HEK293 (cell line): Measurements from ENCODE around the gene C16orf92.
A peak's percentile ranks its signal among the peaks of the same experiment; 100 is the strongest.

Experiments used
- CTCF ChIA-PET: fragments of 350-600 bp; formaldehyde crosslinking; extraction: SDS; loops from one replicate; lab custom pipeline; 2021; ENCODE audit warnings: antibody characterized with exemption; lab: Yijun Ruan, JAX
- POLR2A ChIA-PET: fragments of 300-600 bp; formaldehyde crosslinking; extraction: SDS; loops from one replicate; lab custom pipeline; 2020; ENCODE audit warnings: antibody characterized with exemption, inconsistent platforms; lab: Yijun Ruan, JAX
- H3K27ac ChIP-seq: fragments of 200-500 bp; sonication (Bioruptor generic); 2 replicates; pipeline ENCODE4 v1.5.1; 2014; ENCODE audit warnings: low read depth, low read length, control low read depth, inconsistent platforms; ENCODE audit errors: extremely low read depth
- H3K36me3 ChIP-seq, 2 experiments: fragments of 200-500 bp in 1 of 2; sonication (Bioruptor generic) in 1 of 2; 1 replicate in 1 of 2; 2 replicates in 1 of 2; pipeline ENCODE4 v1.5.1; 2014 to 2017; ENCODE audit warnings: inconsistent platforms in 2 of 2, low read length in 2 of 2; ENCODE audit not compliant: control insufficient read depth in 2 of 2, insufficient read depth in 1 of 2
- H3K4me1 ChIP-seq: fragments of 200-500 bp; sonication (Bioruptor generic); 2 replicates; pipeline ENCODE4 v1.5.1; 2014; ENCODE audit warnings: mild to moderate bottlenecking, low read length, inconsistent platforms; ENCODE audit not compliant: control insufficient read depth, insufficient read depth
- H3K4me3 ChIP-seq: 2 replicates; pipeline ENCODE4 v1.5.1; 2011; ENCODE audit warnings: low read depth, mild to moderate bottlenecking, control low read depth, low read length, moderate library complexity
- H3K9me3 ChIP-seq: fragments of 200-500 bp; sonication (Bioruptor generic); 2 replicates; pipeline ENCODE4 v1.5.1; 2014; ENCODE audit warnings: low read depth, low read length, inconsistent platforms; ENCODE audit not compliant: control insufficient read depth, insufficient read depth
- PATZ1 ChIP-seq: fragments of 450-650 bp; formaldehyde crosslinking; IDR thresholded peaks from 2 replicates; pipeline ENCODE4 v1.5.1; 2016; ENCODE audit warnings: missing biosample characterization, missing genetic modification characterization
- YY1 ChIP-seq: fragments of 450-650 bp; formaldehyde crosslinking; IDR thresholded peaks from 2 replicates; pipeline ENCODE4 v1.5.1; 2018; ENCODE audit warnings: missing biosample characterization, missing genetic modification characterization
- ZNF10 ChIP-seq: fragments of 450-650 bp; formaldehyde crosslinking; IDR thresholded peaks from 2 replicates; pipeline ENCODE4 v1.5.1; 2017; ENCODE audit warnings: missing biosample characterization, missing genetic modification characterization
- ZNF2 ChIP-seq: fragments of 450-650 bp; formaldehyde crosslinking; IDR thresholded peaks from 2 replicates; pipeline ENCODE4 v1.5.1; 2016; ENCODE audit warnings: missing biosample characterization, missing genetic modification characterization
- ZNF280C ChIP-seq: fragments of 450-650 bp; formaldehyde crosslinking; IDR thresholded peaks from 2 replicates; pipeline ENCODE4 v1.5.1; 2016; ENCODE audit warnings: missing biosample characterization, missing genetic modification characterization
- ZNF311 ChIP-seq: fragments of 450-650 bp; formaldehyde crosslinking; IDR thresholded peaks from 2 replicates; pipeline ENCODE4 v1.5.1; 2017; ENCODE audit warnings: missing biosample characterization, missing genetic modification characterization, borderline replicate concordance
- ZNF423 ChIP-seq: fragments of 450-650 bp; formaldehyde crosslinking; IDR thresholded peaks from 2 replicates; pipeline ENCODE4 v1.5.1; 2016; ENCODE audit warnings: missing biosample characterization, missing genetic modification characterization
- ZNF521 ChIP-seq: fragments of 450-650 bp; formaldehyde crosslinking; IDR thresholded peaks from 2 replicates; pipeline ENCODE4 v1.5.1; 2017; ENCODE audit warnings: missing biosample characterization, mild to moderate bottlenecking, missing genetic modification characterization
- ZNF549 ChIP-seq: fragments of 450-650 bp; IDR thresholded peaks from 2 replicates; pipeline ENCODE4 v1.5.1; 2018; ENCODE audit warnings: missing biosample characterization, missing genetic modification characterization, mild to moderate bottlenecking, inconsistent platforms, moderate library complexity
- ZNF558 ChIP-seq: fragments of 450-650 bp; formaldehyde crosslinking; IDR thresholded peaks from 2 replicates; pipeline ENCODE4 v1.5.1; 2016; ENCODE audit warnings: missing biosample characterization, missing genetic modification characterization
- ZNF560 ChIP-seq: fragments of 450-650 bp; formaldehyde crosslinking; IDR thresholded peaks from 2 replicates; pipeline ENCODE4 v1.5.1; 2017; ENCODE audit warnings: missing biosample characterization, missing genetic modification characterization, borderline replicate concordance
- ZNF600 ChIP-seq: fragments of 450-650 bp; formaldehyde crosslinking; IDR thresholded peaks from 2 replicates; pipeline ENCODE4 v1.5.1; 2016; ENCODE audit warnings: missing biosample characterization, missing genetic modification characterization
- ZNF624 ChIP-seq: fragments of 450-650 bp; formaldehyde crosslinking; IDR thresholded peaks from 2 replicates; pipeline ENCODE4 v1.5.1; 2017; ENCODE audit warnings: missing biosample characterization, missing genetic modification characterization
- ZNF629 ChIP-seq: fragments of 450-650 bp; formaldehyde crosslinking; IDR thresholded peaks from 2 replicates; pipeline ENCODE4 v1.5.1; 2017; ENCODE audit warnings: missing biosample characterization, missing genetic modification characterization
- ZNF776 ChIP-seq: fragments of 450-650 bp; formaldehyde crosslinking; IDR thresholded peaks from 2 replicates; pipeline ENCODE4 v1.5.0; 2017; ENCODE audit warnings: missing biosample characterization, missing genetic modification characterization, borderline replicate concordance
- ZNF792 ChIP-seq: fragments of 450-650 bp; formaldehyde crosslinking; IDR thresholded peaks from 2 replicates; pipeline ENCODE4 v1.5.1; 2016; ENCODE audit warnings: missing biosample characterization, missing genetic modification characterization
- ZSCAN23 ChIP-seq: fragments of 450-650 bp; formaldehyde crosslinking; IDR thresholded peaks from 2 replicates; pipeline ENCODE4 v1.5.1; 2016; ENCODE audit warnings: missing biosample characterization, missing genetic modification characterization
- ZSCAN30 ChIP-seq: fragments of 450-650 bp; IDR thresholded peaks from 2 replicates; pipeline ENCODE4 v1.5.1; 2018; ENCODE audit warnings: missing biosample characterization, mild to moderate bottlenecking, missing genetic modification characterization, moderate library complexity
- TF ChIP-seq, protein P1 (sequence below): fragments of 450-650 bp; formaldehyde crosslinking; IDR thresholded peaks from 2 replicates; pipeline ENCODE4 v1.5.1; 2016; ENCODE audit warnings: missing biosample characterization, missing genetic modification characterization
- TF ChIP-seq, protein P2 (sequence below): fragments of 450-650 bp; formaldehyde crosslinking; IDR thresholded peaks from 2 replicates; pipeline ENCODE4 v1.5.1; 2017; ENCODE audit warnings: missing biosample characterization, mild to moderate bottlenecking, missing genetic modification characterization, moderate library complexity
- TF ChIP-seq, protein P3 (sequence below): fragments of 450-650 bp; formaldehyde crosslinking; IDR thresholded peaks from 2 replicates; pipeline ENCODE4 v1.5.1; 2016; ENCODE audit warnings: missing biosample characterization, missing genetic modification characterization

The C16orf92 gene

GRCh38 chr16:30054451-30054850 lies 31.5 kb downstream of the C16orf92 start:
- TF ChIP-seq, protein P1, sequence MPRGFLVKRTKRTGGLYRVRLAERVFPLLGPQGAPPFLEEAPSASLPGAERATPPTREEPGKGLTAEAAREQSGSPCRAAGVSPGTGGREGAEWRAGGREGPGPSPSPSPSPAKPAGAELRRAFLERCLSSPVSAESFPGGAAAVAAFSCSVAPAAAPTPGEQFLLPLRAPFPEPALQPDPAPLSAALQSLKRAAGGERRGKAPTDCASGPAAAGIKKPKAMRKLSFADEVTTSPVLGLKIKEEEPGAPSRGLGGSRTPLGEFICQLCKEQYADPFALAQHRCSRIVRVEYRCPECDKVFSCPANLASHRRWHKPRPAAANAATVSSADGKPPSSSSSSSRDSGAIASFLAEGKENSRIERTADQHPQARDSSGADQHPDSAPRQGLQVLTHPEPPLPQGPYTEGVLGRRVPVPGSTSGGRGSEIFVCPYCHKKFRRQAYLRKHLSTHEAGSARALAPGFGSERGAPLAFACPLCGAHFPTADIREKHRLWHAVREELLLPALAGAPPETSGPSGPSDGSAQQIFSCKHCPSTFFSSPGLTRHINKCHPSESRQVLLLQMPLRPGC (tag by site-specific recombination): 0 out of 2 replicates have a peak, but pooled peaks have one; percentile 12
- TF ChIP-seq ZNF776 (no peak), ZNF560 (no peak), ZNF624 (tag by site-specific recombination) (no peak), ZSCAN23 (tag by site-specific recombination) (no peak)
- ChIA-PET POLR2A (interaction anchor here (0.6 to 6.5 kb wide), 4 partner anchors 10 to 815 kb away, joined by 5 to 66 read pairs (median 6); partner anchors contain the start of gene ALDOA), CTCF (interaction anchor here (0.9 to 2.9 kb wide), 9 partner anchors 9 to 363 kb away, joined by 3 to 25 read pairs (median 6); partner anchors contain the start of gene ALDOA)
- Histone ChIP-seq H3K4me3 (no peak overlapping the region), H3K9me3 (no peaks in the 10 kb centered on the region), H3K36me3 (peaks cover under 1 to 16% of the 10 kb centered on the region in 2 experiments; a peak in 2 of 3 replicates), H3K4me1 (peaks cover 3% of the 10 kb centered on the region; the same call in 1 of the 2 replicates), H3K27ac (no peak overlapping the region)

DNA sequence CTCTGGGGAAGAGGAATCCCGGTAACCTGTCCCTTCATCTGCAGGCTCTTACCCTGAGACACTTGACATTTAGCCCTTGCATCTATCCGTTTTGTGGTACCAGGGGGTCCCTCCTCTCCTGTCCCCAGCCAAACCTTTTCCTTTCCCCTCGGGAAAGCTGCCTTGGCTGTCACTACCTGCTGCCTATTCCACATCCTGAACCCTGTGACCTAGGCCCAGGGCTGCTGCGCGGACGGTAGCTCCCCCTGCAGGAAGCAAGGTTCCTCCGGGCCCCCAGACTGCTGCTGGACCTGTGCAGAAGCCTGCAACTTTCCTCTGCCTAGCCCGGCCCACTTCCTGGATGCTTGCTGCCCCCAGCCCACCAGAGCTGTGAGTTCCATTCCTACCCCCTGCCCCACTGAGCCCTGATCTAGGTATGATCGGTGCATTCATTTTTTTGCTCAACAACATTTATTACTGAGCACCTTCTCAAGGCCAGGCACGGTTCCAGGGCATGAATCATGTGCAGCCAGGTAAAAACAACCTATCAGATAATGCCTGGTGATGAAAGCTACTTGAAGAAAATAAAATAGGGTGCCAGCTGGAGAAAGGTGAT lies 32.1 kb downstream of the C16orf92 start:
- CTCF ChIA-PET: interaction anchor here (0.5 to 2.9 kb wide), 19 partner anchors 8 to 566 kb away, joined by 3 to 25 read pairs (median 4); partner anchors contain the start of genes ALDOA and C16orf92
- no peak overlapping the region for H3K27ac ChIP-seq
- POLR2A ChIA-PET: interaction anchor here (0.6 to 6.5 kb wide), 4 partner anchors 9 to 814 kb away, joined by 3 to 66 read pairs (median 6); partner anchors contain the start of gene ALDOA
- peaks cover 3% of the 10 kb centered on the region; the same call in 1 of the 2 replicates for H3K4me1 ChIP-seq
- H3K36me3 ChIP-seq: peaks cover 3 to 22% of the 10 kb centered on the region in 2 experiments; a peak in 2 of 3 replicates
- H3K9me3 ChIP-seq: no peaks in the 10 kb centered on the region
- no peak overlapping the region for H3K4me3 ChIP-seq
- TF ChIP-seq ZNF600 (tag by site-specific recombination) (peak; percentile 84), YY1 (no peak), ZNF2 (tag by site-specific recombination) (peak; percentile 99), ZNF280C (tag by site-specific recombination) (no peak), ZNF629 (0 out of 2 replicates have a peak, but pooled peaks have one; percentile 21), ZNF521 (tag by site-specific recombination) (no peak), PATZ1 (tag by site-specific recombination) (peak; percentile 81), ZNF311 (tag by site-specific recombination) (no peak), ZNF423 (tag by site-specific recombination) (no peak), ZSCAN30 (tag by site-specific recombination) (0 out of 2 replicates have a peak, but pooled peaks have one; percentile 12), ZNF792 (no peak), ZNF558 (tag by site-specific recombination) (no peak), ZNF549 (tag by site-specific recombination) (no peak), ZNF10 (tag by site-specific recombination) (no peak)
- TF ChIP-seq, protein P2, sequence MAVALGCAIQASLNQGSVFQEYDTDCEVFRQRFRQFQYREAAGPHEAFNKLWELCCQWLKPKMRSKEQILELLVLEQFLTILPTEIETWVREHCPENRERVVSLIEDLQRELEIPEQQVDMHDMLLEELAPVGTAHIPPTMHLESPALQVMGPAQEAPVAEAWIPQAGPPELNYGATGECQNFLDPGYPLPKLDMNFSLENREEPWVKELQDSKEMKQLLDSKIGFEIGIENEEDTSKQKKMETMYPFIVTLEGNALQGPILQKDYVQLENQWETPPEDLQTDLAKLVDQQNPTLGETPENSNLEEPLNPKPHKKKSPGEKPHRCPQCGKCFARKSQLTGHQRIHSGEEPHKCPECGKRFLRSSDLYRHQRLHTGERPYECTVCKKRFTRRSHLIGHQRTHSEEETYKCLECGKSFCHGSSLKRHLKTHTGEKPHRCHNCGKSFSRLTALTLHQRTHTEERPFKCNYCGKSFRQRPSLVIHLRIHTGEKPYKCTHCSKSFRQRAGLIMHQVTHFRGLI (tag by site-specific recombination): no peak
- TF ChIP-seq, protein P3, sequence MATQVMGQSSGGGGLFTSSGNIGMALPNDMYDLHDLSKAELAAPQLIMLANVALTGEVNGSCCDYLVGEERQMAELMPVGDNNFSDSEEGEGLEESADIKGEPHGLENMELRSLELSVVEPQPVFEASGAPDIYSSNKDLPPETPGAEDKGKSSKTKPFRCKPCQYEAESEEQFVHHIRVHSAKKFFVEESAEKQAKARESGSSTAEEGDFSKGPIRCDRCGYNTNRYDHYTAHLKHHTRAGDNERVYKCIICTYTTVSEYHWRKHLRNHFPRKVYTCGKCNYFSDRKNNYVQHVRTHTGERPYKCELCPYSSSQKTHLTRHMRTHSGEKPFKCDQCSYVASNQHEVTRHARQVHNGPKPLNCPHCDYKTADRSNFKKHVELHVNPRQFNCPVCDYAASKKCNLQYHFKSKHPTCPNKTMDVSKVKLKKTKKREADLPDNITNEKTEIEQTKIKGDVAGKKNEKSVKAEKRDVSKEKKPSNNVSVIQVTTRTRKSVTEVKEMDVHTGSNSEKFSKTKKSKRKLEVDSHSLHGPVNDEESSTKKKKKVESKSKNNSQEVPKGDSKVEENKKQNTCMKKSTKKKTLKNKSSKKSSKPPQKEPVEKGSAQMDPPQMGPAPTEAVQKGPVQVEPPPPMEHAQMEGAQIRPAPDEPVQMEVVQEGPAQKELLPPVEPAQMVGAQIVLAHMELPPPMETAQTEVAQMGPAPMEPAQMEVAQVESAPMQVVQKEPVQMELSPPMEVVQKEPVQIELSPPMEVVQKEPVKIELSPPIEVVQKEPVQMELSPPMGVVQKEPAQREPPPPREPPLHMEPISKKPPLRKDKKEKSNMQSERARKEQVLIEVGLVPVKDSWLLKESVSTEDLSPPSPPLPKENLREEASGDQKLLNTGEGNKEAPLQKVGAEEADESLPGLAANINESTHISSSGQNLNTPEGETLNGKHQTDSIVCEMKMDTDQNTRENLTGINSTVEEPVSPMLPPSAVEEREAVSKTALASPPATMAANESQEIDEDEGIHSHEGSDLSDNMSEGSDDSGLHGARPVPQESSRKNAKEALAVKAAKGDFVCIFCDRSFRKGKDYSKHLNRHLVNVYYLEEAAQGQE (tag by site-specific recombination): 0 out of 2 replicates have a peak, but pooled peaks have one; percentile 60
